H1 (cell line): ENCODE data around the gene HNRNPA3.

Experiments
- BACH1 ChIP-seq: IDR thresholded peaks from 2 replicates; pipeline ENCODE4 v1.6.1; 2012; ENCODE audit warnings: low read length, improper control_type of control experiment
- CEBPB ChIP-seq: IDR thresholded peaks from 2 replicates; pipeline ENCODE4 v1.6.1; 2012; ENCODE audit warnings: low read depth, low read length
- EZH2 ChIP-seq: fragments of 200-600 bp; sonication (generic); IDR thresholded peaks from 2 replicates; pipeline ENCODE4 v1.7.1; 2012; ENCODE audit warnings: low read depth, mild to moderate bottlenecking, moderate library complexity, low read length, inconsistent platforms; ENCODE audit not compliant: severe bottlenecking
- PHF8 ChIP-seq: fragments of 200-600 bp; sonication (generic); conservative IDR thresholded peaks from 2 replicates; pipeline ENCODE4 v1.7.1; 2012; ENCODE audit warnings: low read depth, mild to moderate bottlenecking, inconsistent platforms, low read length, moderate library complexity
- POLR2A ChIP-seq, 2 experiments: IDR thresholded peaks; 1 replicate in 1 of 2; 2 replicates in 1 of 2; pipeline ENCODE4 v1.6.1; 2011; ENCODE audit warnings: low read depth in 2 of 2, low read length in 2 of 2, mild to moderate bottlenecking in 2 of 2; ENCODE audit errors: control extremely low read depth in 1 of 2
- POLR2AphosphoS5 ChIP-seq: IDR thresholded peaks from 2 replicates; pipeline ENCODE4 v1.6.1; 2011; ENCODE audit warnings: low read depth, low read length
- RFX5 ChIP-seq: IDR thresholded peaks from 2 replicates; pipeline ENCODE4 v1.6.1; 2011; ENCODE audit warnings: low read depth, low read length, improper control_type of control experiment, borderline replicate concordance
- SRF ChIP-seq: IDR thresholded peaks from 2 replicates; pipeline ENCODE4 v1.6.1; 2011; ENCODE audit warnings: mild to moderate bottlenecking, low read depth, low read length, moderate library complexity
- TF ChIP-seq, protein P1 (sequence below), 3 experiments: IDR thresholded peaks; 1 replicate in 2 of 3; 2 replicates in 1 of 3; pipeline versions ENCODE4 v1.5.1 to v1.6.1; 2011; ENCODE audit warnings: low read length in 3 of 3, mild to moderate bottlenecking in 3 of 3, inconsistent platforms in 2 of 3, low read depth in 1 of 3, moderate library complexity in 1 of 3; ENCODE audit not compliant: insufficient read depth in 1 of 3; ENCODE audit errors: control extremely low read depth in 1 of 3

GRCh38 chr2:177212891-177213856, 580 bp downstream of the HNRNPA3 start:
- TF ChIP-seq POLR2A (IDR thresholded peaks at IDR 0.05; ENCODE audit: control extremely low read depth in 1 of 2, low read depth in 2 of 2, low read length in 2 of 2) (peak; percentile 72 to 81), RFX5 (no peak), EZH2 (no peak), POLR2AphosphoS5 (peak; percentile 93), PHF8 (peak; percentile 82), BACH1 (no peak), SRF (no peak), CEBPB (peak; percentile 81)
- TF ChIP-seq, protein P1, sequence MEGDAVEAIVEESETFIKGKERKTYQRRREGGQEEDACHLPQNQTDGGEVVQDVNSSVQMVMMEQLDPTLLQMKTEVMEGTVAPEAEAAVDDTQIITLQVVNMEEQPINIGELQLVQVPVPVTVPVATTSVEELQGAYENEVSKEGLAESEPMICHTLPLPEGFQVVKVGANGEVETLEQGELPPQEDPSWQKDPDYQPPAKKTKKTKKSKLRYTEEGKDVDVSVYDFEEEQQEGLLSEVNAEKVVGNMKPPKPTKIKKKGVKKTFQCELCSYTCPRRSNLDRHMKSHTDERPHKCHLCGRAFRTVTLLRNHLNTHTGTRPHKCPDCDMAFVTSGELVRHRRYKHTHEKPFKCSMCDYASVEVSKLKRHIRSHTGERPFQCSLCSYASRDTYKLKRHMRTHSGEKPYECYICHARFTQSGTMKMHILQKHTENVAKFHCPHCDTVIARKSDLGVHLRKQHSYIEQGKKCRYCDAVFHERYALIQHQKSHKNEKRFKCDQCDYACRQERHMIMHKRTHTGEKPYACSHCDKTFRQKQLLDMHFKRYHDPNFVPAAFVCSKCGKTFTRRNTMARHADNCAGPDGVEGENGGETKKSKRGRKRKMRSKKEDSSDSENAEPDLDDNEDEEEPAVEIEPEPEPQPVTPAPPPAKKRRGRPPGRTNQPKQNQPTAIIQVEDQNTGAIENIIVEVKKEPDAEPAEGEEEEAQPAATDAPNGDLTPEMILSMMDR (IDR thresholded peaks at IDR 0.05; ENCODE audit: control extremely low read depth in 1 of 3, insufficient read depth in 1 of 3, low read depth in 1 of 3, low read length in 3 of 3) = no peak
